Measurements from ENCODE around the gene TTI1. TPM values are rescaled to one million over a fixed set of nuclear protein-coding genes. Genes with fewer than 3 reads are reported as not detected.

The TTI1 gene
- total RNA-seq, 1 experiment from 2014 or later = 37.4 TPM

- H2BK5ac ChIP-seq (ENCODE audit: insufficient read length, low read length) = no peak overlapping the region
- no peak overlapping the region for H2BK20ac ChIP-seq (ENCODE audit: low read depth, low read length, poor library complexity, severe bottlenecking)
- H2BK12ac ChIP-seq (ENCODE audit: insufficient read length, low read depth, low read length) = no peak overlapping the region
- H3K4ac ChIP-seq (ENCODE audit: low read depth, low read length) = no peak overlapping the region
- no peak overlapping the region for H3K27ac ChIP-seq (ENCODE audit: insufficient read length, low read depth, low read length)
- H3T11ph ChIP-seq (ENCODE audit: low read length) = no peak overlapping the region
- Mint-ChIP-seq H3K4me1 (no peaks in the 10 kb centered on the region), H3K4me3 (no peak overlapping the region), H3K27me3 (ENCODE audit: low read depth) (no peaks in the 10 kb centered on the region), H3K9me3 (no peaks in the 10 kb centered on the region), H3K27ac (no peak overlapping the region), H3K36me3 (ENCODE audit: insufficient read depth in 1 of 3, low read depth in 3 of 3) (peaks cover 19 to 28% (median 26%) of the 10 kb centered on the region in 3 experiments)
- H3K27me3 ChIP-seq (ENCODE audit: insufficient read depth, low read length) = no peaks in the 10 kb centered on the region
- TF ChIP-seq, protein P1, sequence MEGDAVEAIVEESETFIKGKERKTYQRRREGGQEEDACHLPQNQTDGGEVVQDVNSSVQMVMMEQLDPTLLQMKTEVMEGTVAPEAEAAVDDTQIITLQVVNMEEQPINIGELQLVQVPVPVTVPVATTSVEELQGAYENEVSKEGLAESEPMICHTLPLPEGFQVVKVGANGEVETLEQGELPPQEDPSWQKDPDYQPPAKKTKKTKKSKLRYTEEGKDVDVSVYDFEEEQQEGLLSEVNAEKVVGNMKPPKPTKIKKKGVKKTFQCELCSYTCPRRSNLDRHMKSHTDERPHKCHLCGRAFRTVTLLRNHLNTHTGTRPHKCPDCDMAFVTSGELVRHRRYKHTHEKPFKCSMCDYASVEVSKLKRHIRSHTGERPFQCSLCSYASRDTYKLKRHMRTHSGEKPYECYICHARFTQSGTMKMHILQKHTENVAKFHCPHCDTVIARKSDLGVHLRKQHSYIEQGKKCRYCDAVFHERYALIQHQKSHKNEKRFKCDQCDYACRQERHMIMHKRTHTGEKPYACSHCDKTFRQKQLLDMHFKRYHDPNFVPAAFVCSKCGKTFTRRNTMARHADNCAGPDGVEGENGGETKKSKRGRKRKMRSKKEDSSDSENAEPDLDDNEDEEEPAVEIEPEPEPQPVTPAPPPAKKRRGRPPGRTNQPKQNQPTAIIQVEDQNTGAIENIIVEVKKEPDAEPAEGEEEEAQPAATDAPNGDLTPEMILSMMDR (conservative IDR thresholded peaks at IDR 0.05) = no peak
- H4K20me1 ChIP-seq (ENCODE audit: control insufficient read depth, insufficient read depth, insufficient read length) = no peaks in the 10 kb centered on the region
- H4K91ac ChIP-seq (ENCODE audit: insufficient read length, low read depth, low read length) = no peak overlapping the region
- no peak for DNase-seq
- no peak overlapping the region for H4K8ac ChIP-seq (replicated peaks; ENCODE audit: insufficient read length, low read depth, low read length)
- H3K9ac ChIP-seq (ENCODE audit: extremely low read depth, insufficient read length, low read length) = no peak overlapping the region
- no peaks in the 10 kb centered on the region for H3K4me1 ChIP-seq (ENCODE audit: insufficient read depth, low read length)
- H3K23me2 ChIP-seq (ENCODE audit: insufficient read length, low read depth, low read length, poor library complexity, severe bottlenecking) = no peaks in the 10 kb centered on the region
- no peak overlapping the region for H3K18ac ChIP-seq (ENCODE audit: insufficient read length, low read depth, low read length)
- no peak overlapping the region for H2BK15ac ChIP-seq (ENCODE audit: low read depth, low read length)
- H3K9me3 ChIP-seq (ENCODE audit: control insufficient read depth, low read depth, low read length) = no peaks in the 10 kb centered on the region
- H4K5ac ChIP-seq (ENCODE audit: insufficient read length, low read depth, low read length) = no peak overlapping the region
- no peak overlapping the region for H3K14ac ChIP-seq (ENCODE audit: insufficient read depth, low read length)
- H3K79me1 ChIP-seq (ENCODE audit: insufficient read depth, low read depth, low read length, poor library complexity, severe bottlenecking) = no peaks in the 10 kb centered on the region
- no peak overlapping the region for H3K23ac ChIP-seq (ENCODE audit: insufficient read length, low read depth, low read length)
- H2AFZ ChIP-seq (ENCODE audit: low read length) = no peak overlapping the region
- H3K79me2 ChIP-seq (ENCODE audit: insufficient read depth, low read length) = no peaks in the 10 kb centered on the region
- WGBS (ENCODE audit: extremely low coverage, insufficient read length, low lambda C conversion rate) = no CpG with 5 or more reads among the region's 5 CpGs
- H3K4me2 ChIP-seq (ENCODE audit: insufficient read depth, insufficient read length, low read length) = no peak overlapping the region
- H2AK5ac ChIP-seq (ENCODE audit: insufficient read length, low read length) = no peak overlapping the region
- no peak overlapping the region for H3K56ac ChIP-seq (ENCODE audit: insufficient read length, low read depth, low read length)
- no peak overlapping the region for H2BK120ac ChIP-seq (ENCODE audit: low read depth, low read length, poor library complexity, severe bottlenecking)
Observed at GRCh38 chr20:38059832-38060231, 26.6 kb upstream of the TTI1 start.

Measured in H9 (cell line).